C1 segment of cervical spinal cord (tissue), 14 donors: Measurements from ENCODE around the gene GLIPR1L2.

Experiments
- DNase-seq, 14 donors: peaks; one replicate each; lab custom pipeline; 2025; lab: John Stamatoyannopoulos, UW

The GLIPR1L2 gene

GRCh38 chr12:75476071-75476470 lies 85.2 kb downstream of the GLIPR1L2 start:
- no peak for DNase-seq

GRCh38 chr12:75477137-75477536 lies 86.2 kb downstream of the GLIPR1L2 start:
- no peak for DNase-seq

- DNase-seq: no peak
Measured at GRCh38 chr12:75478116-75478794, 87.4 kb downstream of the GLIPR1L2 start.

DNA sequence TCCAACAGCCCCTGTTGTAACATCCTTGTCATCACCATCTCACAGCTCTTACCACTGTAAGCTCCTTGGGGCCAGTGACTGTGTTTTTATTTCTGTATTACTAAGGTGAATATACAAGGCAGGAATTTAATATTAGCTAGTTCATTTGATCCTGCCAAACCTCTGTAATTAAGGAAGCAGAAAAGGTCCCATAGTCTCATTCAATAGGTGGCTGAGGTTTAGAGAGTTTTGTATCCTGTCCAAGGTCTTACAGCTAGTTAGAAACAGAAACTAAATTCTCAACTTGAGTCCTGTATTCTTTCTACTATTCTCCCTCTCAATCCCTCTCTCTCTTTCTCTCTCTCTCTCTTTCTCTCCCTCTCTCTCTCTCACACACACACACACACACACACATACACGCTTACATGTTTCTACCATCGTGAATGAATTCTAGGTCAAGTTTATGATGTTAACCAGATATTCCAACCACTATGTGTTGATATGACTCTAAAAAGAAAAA lies 89.1 kb downstream of the GLIPR1L2 start:
- DNase-seq: no peak

- DNase-seq: peak in 8 of 14 donors; percentile 7 to 44 (median 24)
Measured at GRCh38 chr12:75480469-75480949, 89.6 kb downstream of the GLIPR1L2 start, which contains the start of gene GLIPR1. TSS of gene GLIPR1 (plus strand) at chr12:75480755. CDS start at chr12:75480881, 126 bp downstream.

GRCh38 chr12:75481013-75481705 lies 90.3 kb downstream of the GLIPR1L2 start:
- DNase-seq: no peak

- no peak for DNase-seq
Measured at GRCh38 chr12:75481774-75482173, 90.9 kb downstream of the GLIPR1L2 start.
